Neural cell (in vitro differentiated cells): ENCODE measurements around the gene SPPL3. TPM values are rescaled to one million over a fixed set of nuclear protein-coding genes. Genes with fewer than 3 reads are reported as not detected.

Source experiments
- H2AFZ ChIP-seq: fragments of 200-600, 300-800 bp; sonication (generic), shearing (Covaris generic); 2 replicates; pipeline ENCODE4 v1.6.0; 2014; ENCODE audit warnings: low read depth, mild to moderate bottlenecking, antibody characterized with exemption, low read length, moderate library complexity
- H3F3A ChIP-seq: fragments of 200-600 bp; shearing (Covaris generic); 2 replicates; pipeline ENCODE4 v1.6.1; 2016; ENCODE audit warnings: mild to moderate bottlenecking, moderate library complexity, mixed read lengths, antibody characterized with exemption, low read length; ENCODE audit not compliant: insufficient read depth, poor library complexity, severe bottlenecking
- H3K27ac ChIP-seq: fragments of 200-600, 300-800 bp; sonication (generic), shearing (Covaris generic); 2 replicates; pipeline ENCODE4 v1.5.1; 2014; ENCODE audit warnings: mild to moderate bottlenecking, low read length, moderate library complexity
- H3K27me3 ChIP-seq: fragments of 300-800, 200-600 bp; sonication (generic), shearing (Covaris generic); 2 replicates; pipeline ENCODE4 v1.6.0; 2014; ENCODE audit warnings: mild to moderate bottlenecking, low read depth, low read length, moderate library complexity; ENCODE audit not compliant: insufficient read depth
- H3K36me3 ChIP-seq: fragments of 300-800, 200-600 bp; sonication (generic), shearing (Covaris generic); 2 replicates; pipeline ENCODE4 v1.5.1; 2014; ENCODE audit warnings: mild to moderate bottlenecking, antibody characterized with exemption, low read length, moderate library complexity; ENCODE audit not compliant: insufficient read depth
- H3K4me2 ChIP-seq: fragments of 300-800, 200-600 bp; sonication (generic), shearing (Covaris generic); 2 replicates; pipeline ENCODE4 v1.6.0; 2014; ENCODE audit warnings: mild to moderate bottlenecking, low read length
- H3K4me3 ChIP-seq: fragments of 300-800, 200-600 bp; sonication (generic), shearing (Covaris generic); 2 replicates; pipeline ENCODE4 v1.5.1; 2014; ENCODE audit warnings: mild to moderate bottlenecking, low read length, moderate library complexity
- H3K79me2 ChIP-seq: fragments of 200-600 bp; shearing (Covaris generic); replicated peaks from 2 replicates; pipeline ENCODE4 v1.6.0; 2014; ENCODE audit warnings: mild to moderate bottlenecking, low read length, moderate library complexity; ENCODE audit not compliant: insufficient read depth
- H3K9ac ChIP-seq: fragments of 300-800, 200-600 bp; sonication (generic), shearing (Covaris generic); 2 replicates; pipeline ENCODE4 v1.6.1; 2016; ENCODE audit warnings: mild to moderate bottlenecking, low read length, mixed read lengths
- H3K9me2 ChIP-seq: fragments of 200-600 bp; shearing (Covaris generic); 2 replicates; pipeline ENCODE4 v1.6.1; 2016; ENCODE audit warnings: mild to moderate bottlenecking, low read length, mixed read lengths; ENCODE audit not compliant: insufficient read depth
- H3K9me3 ChIP-seq: fragments of 200-600, 300-800 bp; sonication (generic), shearing (Covaris generic); 2 replicates; pipeline ENCODE4 v1.6.1; 2016; ENCODE audit warnings: mild to moderate bottlenecking, mixed run types, low read length, moderate library complexity, mixed read lengths
- H4K20me1 ChIP-seq: fragments of 200-600 bp; shearing (Covaris generic); 2 replicates; pipeline ENCODE4 v1.6.1; 2016; ENCODE audit warnings: mild to moderate bottlenecking, mixed run types; ENCODE audit not compliant: insufficient read depth
- EP300 ChIP-seq: fragments of 450-650 bp; conservative IDR thresholded peaks from 2 replicates; pipeline ENCODE4 v1.6.1; 2014; ENCODE audit warnings: antibody characterized with exemption, mild to moderate bottlenecking, moderate library complexity; ENCODE audit not compliant: poor library complexity, severe bottlenecking
- EZH2 ChIP-seq: fragments of 200-600, 300-800 bp; shearing (Covaris generic), sonication (generic); IDR thresholded peaks from 2 replicates; pipeline ENCODE4 v1.6.1; 2014; ENCODE audit warnings: antibody characterized with exemption, low read length, borderline replicate concordance, mild to moderate bottlenecking; ENCODE audit not compliant: insufficient read depth, poor library complexity, severe bottlenecking
- MXI1 ChIP-seq: fragments of 450-650 bp; conservative IDR thresholded peaks from 2 replicates; pipeline ENCODE4 v1.6.1; 2014; ENCODE audit warnings: antibody characterized with exemption, mild to moderate bottlenecking; ENCODE audit not compliant: poor library complexity, severe bottlenecking
- POLR2AphosphoS5 ChIP-seq: IDR thresholded peaks from 2 replicates; pipeline ENCODE4 v1.6.1; 2012
- RAD21 ChIP-seq: fragments of 450-650 bp; conservative IDR thresholded peaks from 2 replicates; pipeline ENCODE4 v1.6.1; 2014; ENCODE audit warnings: antibody characterized with exemption, mild to moderate bottlenecking, moderate library complexity
- SMC3 ChIP-seq: fragments of 450-650 bp; conservative IDR thresholded peaks from 2 replicates; pipeline ENCODE4 v1.6.1; 2014; ENCODE audit warnings: antibody characterized with exemption, mild to moderate bottlenecking, moderate library complexity; ENCODE audit not compliant: poor library complexity
- TAF1 ChIP-seq: IDR thresholded peaks from 2 replicates; pipeline ENCODE4 v1.6.1; 2012; ENCODE audit warnings: low read depth
- polyA plus RNA-seq: library from polyadenylated mRNA; depleted of rRNA; stranded (reverse); fragments of >200 nt; gene quantifications from 2 replicates; pipeline ENCODE4 v1.2.3, GENCODE V29; 2014
- TF ChIP-seq, protein P1 (sequence below): fragments of 450-650 bp; IDR thresholded peaks from 2 replicates; pipeline ENCODE4 v1.5.1; 2014; ENCODE audit warnings: antibody characterized with exemption, mild to moderate bottlenecking, moderate library complexity; ENCODE audit not compliant: poor library complexity, severe bottlenecking
- TF ChIP-seq, protein P2 (sequence below): IDR thresholded peaks from 2 replicates; pipeline ENCODE4 v1.6.1; 2012; ENCODE audit warnings: borderline replicate concordance

Gene SPPL3
- polyA plus RNA-seq, 1 donor from 2014 or later: 21.3 TPM

DNA sequence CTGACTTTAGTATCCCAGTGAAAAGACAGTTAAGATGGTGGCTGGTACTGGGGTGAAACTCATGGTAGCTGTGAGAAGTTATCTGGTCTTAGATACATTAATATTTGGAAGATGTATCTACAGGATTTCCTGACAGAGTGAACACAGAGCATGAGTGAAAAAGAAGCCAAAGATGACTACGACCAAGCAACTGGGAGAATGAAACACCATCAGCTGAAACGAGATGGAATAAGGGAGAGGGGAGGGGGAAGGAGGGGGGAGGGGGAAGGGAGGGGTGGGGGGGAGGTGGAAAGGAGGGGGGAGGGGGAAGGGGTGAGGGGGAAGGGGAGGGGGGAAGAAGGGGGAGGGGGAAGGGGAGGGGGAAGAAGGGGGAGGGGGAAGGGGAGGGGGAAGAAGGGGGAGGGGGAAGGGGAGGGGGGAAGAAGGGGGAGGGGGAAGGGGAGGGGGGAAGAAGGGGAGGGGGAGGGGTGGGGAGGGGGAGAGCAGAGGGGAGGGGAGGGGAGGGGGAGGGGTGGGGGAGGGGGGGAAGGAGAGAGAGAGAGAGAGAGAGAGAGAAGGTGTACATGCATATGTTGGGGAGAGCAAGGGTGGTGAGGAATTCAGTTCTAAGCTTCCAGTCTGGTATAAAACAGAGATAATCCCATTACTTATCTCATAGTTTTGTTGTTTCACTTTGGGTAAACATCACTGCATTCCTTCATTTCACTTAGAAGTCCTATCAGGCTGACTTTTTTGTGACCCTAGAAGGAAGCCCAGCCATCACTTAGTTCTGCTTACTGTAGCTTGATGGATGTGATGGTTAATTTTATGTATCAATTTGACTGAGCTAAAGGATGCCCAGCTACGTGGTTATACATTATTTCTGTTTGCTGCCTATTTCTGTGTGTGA, 73.9 kb downstream of the SPPL3 start:
- Histone ChIP-seq H4K20me1 (no peaks in the 10 kb centered on the region), H2AFZ (no peak overlapping the region), H3K27me3 (no peaks in the 10 kb centered on the region), H3K36me3 (no peaks in the 10 kb centered on the region), H3K4me2 (no peak overlapping the region), H3K9me3 (no peaks in the 10 kb centered on the region), H3K9ac (no peak overlapping the region), H3K27ac (no peak overlapping the region), H3K4me3 (no peak overlapping the region), H3K9me2 (no peaks in the 10 kb centered on the region), H3K79me2 (peaks cover 21% of the 10 kb centered on the region), H3F3A (no peaks in the 10 kb centered on the region)
- no peak for TF ChIP-seq MXI1
- TF ChIP-seq, protein P1, sequence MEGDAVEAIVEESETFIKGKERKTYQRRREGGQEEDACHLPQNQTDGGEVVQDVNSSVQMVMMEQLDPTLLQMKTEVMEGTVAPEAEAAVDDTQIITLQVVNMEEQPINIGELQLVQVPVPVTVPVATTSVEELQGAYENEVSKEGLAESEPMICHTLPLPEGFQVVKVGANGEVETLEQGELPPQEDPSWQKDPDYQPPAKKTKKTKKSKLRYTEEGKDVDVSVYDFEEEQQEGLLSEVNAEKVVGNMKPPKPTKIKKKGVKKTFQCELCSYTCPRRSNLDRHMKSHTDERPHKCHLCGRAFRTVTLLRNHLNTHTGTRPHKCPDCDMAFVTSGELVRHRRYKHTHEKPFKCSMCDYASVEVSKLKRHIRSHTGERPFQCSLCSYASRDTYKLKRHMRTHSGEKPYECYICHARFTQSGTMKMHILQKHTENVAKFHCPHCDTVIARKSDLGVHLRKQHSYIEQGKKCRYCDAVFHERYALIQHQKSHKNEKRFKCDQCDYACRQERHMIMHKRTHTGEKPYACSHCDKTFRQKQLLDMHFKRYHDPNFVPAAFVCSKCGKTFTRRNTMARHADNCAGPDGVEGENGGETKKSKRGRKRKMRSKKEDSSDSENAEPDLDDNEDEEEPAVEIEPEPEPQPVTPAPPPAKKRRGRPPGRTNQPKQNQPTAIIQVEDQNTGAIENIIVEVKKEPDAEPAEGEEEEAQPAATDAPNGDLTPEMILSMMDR: no peak

DNA sequence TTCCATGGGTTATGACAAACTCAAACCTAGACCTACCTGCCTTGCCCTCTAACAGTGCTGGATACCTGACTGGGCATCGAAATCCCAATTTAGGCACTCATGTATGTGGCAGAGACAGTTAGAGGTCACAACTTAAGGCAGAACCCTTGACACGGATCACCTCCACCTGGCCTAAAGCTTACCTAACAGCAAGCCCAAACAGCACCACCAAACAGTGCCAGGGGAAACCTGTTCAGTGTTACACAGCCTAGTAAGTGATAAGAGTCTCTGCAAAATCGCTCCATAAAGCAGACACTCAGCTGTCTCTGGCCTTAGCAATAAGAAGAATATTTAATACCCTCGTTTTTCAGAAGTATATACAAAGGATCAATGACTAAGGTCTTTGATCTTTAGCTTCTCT, 77.8 kb downstream of the SPPL3 start:
- TF ChIP-seq, protein P1: no peak
- TF ChIP-seq SMC3 (no peak), RAD21 (no peak), EP300 (no peak), EZH2 (no peak), MXI1 (no peak), TAF1 (no peak), POLR2AphosphoS5 (no peak)
- TF ChIP-seq, protein P2, sequence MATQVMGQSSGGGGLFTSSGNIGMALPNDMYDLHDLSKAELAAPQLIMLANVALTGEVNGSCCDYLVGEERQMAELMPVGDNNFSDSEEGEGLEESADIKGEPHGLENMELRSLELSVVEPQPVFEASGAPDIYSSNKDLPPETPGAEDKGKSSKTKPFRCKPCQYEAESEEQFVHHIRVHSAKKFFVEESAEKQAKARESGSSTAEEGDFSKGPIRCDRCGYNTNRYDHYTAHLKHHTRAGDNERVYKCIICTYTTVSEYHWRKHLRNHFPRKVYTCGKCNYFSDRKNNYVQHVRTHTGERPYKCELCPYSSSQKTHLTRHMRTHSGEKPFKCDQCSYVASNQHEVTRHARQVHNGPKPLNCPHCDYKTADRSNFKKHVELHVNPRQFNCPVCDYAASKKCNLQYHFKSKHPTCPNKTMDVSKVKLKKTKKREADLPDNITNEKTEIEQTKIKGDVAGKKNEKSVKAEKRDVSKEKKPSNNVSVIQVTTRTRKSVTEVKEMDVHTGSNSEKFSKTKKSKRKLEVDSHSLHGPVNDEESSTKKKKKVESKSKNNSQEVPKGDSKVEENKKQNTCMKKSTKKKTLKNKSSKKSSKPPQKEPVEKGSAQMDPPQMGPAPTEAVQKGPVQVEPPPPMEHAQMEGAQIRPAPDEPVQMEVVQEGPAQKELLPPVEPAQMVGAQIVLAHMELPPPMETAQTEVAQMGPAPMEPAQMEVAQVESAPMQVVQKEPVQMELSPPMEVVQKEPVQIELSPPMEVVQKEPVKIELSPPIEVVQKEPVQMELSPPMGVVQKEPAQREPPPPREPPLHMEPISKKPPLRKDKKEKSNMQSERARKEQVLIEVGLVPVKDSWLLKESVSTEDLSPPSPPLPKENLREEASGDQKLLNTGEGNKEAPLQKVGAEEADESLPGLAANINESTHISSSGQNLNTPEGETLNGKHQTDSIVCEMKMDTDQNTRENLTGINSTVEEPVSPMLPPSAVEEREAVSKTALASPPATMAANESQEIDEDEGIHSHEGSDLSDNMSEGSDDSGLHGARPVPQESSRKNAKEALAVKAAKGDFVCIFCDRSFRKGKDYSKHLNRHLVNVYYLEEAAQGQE: no peak
- Histone ChIP-seq H3K27ac (no peak overlapping the region), H3K4me3 (no peak overlapping the region), H2AFZ (no peak overlapping the region), H3K36me3 (no peaks in the 10 kb centered on the region), H3K27me3 (no peaks in the 10 kb centered on the region), H3K9me3 (no peaks in the 10 kb centered on the region), H3F3A (no peaks in the 10 kb centered on the region), H3K9me2 (no peaks in the 10 kb centered on the region), H3K4me2 (no peak overlapping the region), H3K9ac (no peak overlapping the region), H4K20me1 (no peaks in the 10 kb centered on the region), H3K79me2 (peaks cover 1% of the 10 kb centered on the region)
